Stimulated activated CD8-positive, alpha-beta memory T cell treated with anti-CD3 and anti-CD28 coated beads, Interleukin-7, amount 100 ng/mL, for 1 hour (primary cell): ENCODE data around the gene MYO5B.
"Not testable (repeated sequence)": the region's sequence is repeated elsewhere in the genome, so short reads cannot be mapped to it uniquely, and the experiment has no call there.

Source experiments
- DNase-seq, 2 donors: peaks; one replicate each; pipeline ENCODE4 v3.0.0-alpha.2; 2020; ENCODE audit warnings: low read depth in 2 of 2

MYO5B gene

GRCh38 chr18:50194631-50195532 lies at the start of gene MYO5B:
MYO5B (minus strand) TSS chr18:50195147; CDS start chr18:50194793, 354 bp downstream.
- peak in 1 of 2 donors; percentile 18 for DNase-seq

- DNase-seq: not testable (repeated sequence)
Observed at GRCh38 chr18:50241768-50242167, 46.8 kb upstream of the MYO5B start.

GRCh38 chr18:50240080-50240563 lies 45.2 kb upstream of the MYO5B start:
- no peak for DNase-seq

GRCh38 chr18:50232419-50232818 lies 37.5 kb upstream of the MYO5B start:
- no peak for DNase-seq

- DNase-seq: no peak
Observed at GRCh38 chr18:50231621-50232020, 36.7 kb upstream of the MYO5B start.

GRCh38 chr18:50220249-50220648 lies 25.3 kb upstream of the MYO5B start:
- DNase-seq: not testable (repeated sequence)

GRCh38 chr18:50218432-50219197 lies 23.7 kb upstream of the MYO5B start:
- peak in 1 of 2 donors; percentile 8 for DNase-seq

- DNase-seq: no peak
Observed at GRCh38 chr18:50209311-50209710, 14.4 kb upstream of the MYO5B start.

GRCh38 chr18:50207722-50208121 lies 12.8 kb upstream of the MYO5B start:
- no peak for DNase-seq

- DNase-seq: no peak
Observed at GRCh38 chr18:50203801-50204604, 9.1 kb upstream of the MYO5B start.

- DNase-seq: no peak
Observed at GRCh38 chr18:50201476-50202018, 6.6 kb upstream of the MYO5B start.

- DNase-seq: no peak
Observed at GRCh38 chr18:50199921-50200320, 5.0 kb upstream of the MYO5B start.

GRCh38 chr18:50199346-50199855 lies 4.5 kb upstream of the MYO5B start:
- DNase-seq: no peak

- no peak for DNase-seq
Observed at GRCh38 chr18:50196261-50196660, 1.3 kb upstream of the MYO5B start.

- DNase-seq: no peak
Observed at GRCh38 chr18:50195689-50196088, 742 bp upstream of the MYO5B start.

GRCh38 chr18:50193796-50194630 lies 934 bp downstream of the MYO5B start:
- no peak for DNase-seq

- no peak for DNase-seq
Observed at GRCh38 chr18:50192995-50193795, 1.8 kb downstream of the MYO5B start.

GRCh38 chr18:50190926-50191325 lies 4.0 kb downstream of the MYO5B start:
- no peak for DNase-seq

- DNase-seq: no peak
Observed at GRCh38 chr18:50190236-50190635, 4.7 kb downstream of the MYO5B start.
